ENCODE measurements around the gene ROBO2.

Gene ROBO2

GRCh38 chr3:77102951-77103769 is 63.3 kb downstream of the ROBO2 start:
- Mint-ChIP-seq H3K27me3 (no peaks in the 10 kb centered on the region), H3K9me3 (peaks cover 2% of the 10 kb centered on the region), H3K4me1 (ENCODE audit: low read depth) (no peaks in the 10 kb centered on the region), H3K36me3 (ENCODE audit: low read depth) (no peaks in the 10 kb centered on the region), H3K4me3 (no peak overlapping the region), H3K27ac (no peak overlapping the region)
- intact Hi-C loops (cut with micrococcal nuclease), result no loop called here

DNA sequence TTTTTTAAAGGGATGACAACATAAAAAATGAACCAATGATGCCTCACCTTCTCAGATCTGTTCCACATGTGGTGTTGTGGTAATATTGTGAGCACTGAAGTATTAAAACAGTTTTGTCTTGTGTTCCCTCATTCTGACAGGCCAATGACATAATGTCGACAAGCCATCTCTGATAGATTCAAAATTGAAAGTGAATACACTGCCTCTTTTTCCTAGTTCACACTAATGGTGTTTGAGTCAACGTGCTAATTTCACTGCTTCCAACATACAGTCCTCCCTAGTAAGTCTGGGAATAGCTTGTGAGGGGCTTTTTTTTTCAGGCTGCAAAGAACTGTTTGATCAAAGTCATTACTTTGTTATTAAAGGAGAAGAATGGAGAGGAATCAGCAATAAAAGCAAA is 82.8 kb downstream of the ROBO2 start:
- Mint-ChIP-seq H3K9me3 (no peaks in the 10 kb centered on the region), H3K27ac (no peak overlapping the region), H3K36me3 (ENCODE audit: low read depth) (no peaks in the 10 kb centered on the region), H3K4me3 (no peak overlapping the region), H3K4me1 (ENCODE audit: low read depth) (no peaks in the 10 kb centered on the region), H3K27me3 (no peaks in the 10 kb centered on the region)
- intact Hi-C loops (cut with micrococcal nuclease), result no loop called here

DNA sequence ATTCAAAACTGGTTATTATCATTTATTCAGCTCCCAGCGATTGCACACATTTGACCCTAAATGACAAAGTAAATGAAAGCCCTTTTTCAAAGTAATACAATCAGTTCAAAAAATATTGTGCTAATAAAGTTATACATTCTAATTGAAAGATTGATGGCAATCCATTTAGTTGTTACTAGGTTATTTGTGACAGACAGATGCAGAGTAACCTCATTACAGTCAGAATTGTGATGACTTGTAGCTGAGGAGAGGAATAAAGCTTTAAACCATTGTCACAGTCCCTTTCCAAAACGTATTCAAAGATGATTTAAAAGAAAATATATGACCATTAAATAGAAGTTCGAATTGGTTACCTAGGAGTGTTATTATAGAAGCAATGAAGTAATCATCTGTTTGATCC is 86.1 kb downstream of the ROBO2 start:
- Mint-ChIP-seq H3K27ac (no peak overlapping the region), H3K27me3 (no peaks in the 10 kb centered on the region), H3K36me3 (ENCODE audit: low read depth) (no peaks in the 10 kb centered on the region), H3K4me1 (ENCODE audit: low read depth) (no peaks in the 10 kb centered on the region), H3K4me3 (no peak overlapping the region), H3K9me3 (no peaks in the 10 kb centered on the region)
- intact Hi-C loops (cut with micrococcal nuclease), result no loop called here

- intact Hi-C loops (cut with micrococcal nuclease), result no loop called here
- H3K27me3 Mint-ChIP-seq, result no peaks in the 10 kb centered on the region
Measured at GRCh38 chr3:77134769-77135168, 94.9 kb downstream of the ROBO2 start.

GRCh38 chr3:77137559-77137958 is 97.7 kb downstream of the ROBO2 start:
- Mint-ChIP-seq H3K27me3 (no peaks in the 10 kb centered on the region), H3K4me1 (ENCODE audit: low read depth) (no peaks in the 10 kb centered on the region), H3K9me3 (no peaks in the 10 kb centered on the region), H3K4me3 (no peak overlapping the region), H3K27ac (no peak overlapping the region), H3K36me3 (ENCODE audit: low read depth) (no peaks in the 10 kb centered on the region)
- intact Hi-C loops (cut with micrococcal nuclease), result no loop called here

More at GRCh38 chr3:77134769-77135168, 94.9 kb downstream of the ROBO2 start:
- Mint-ChIP-seq H3K36me3 (ENCODE audit: low read depth) (no peaks in the 10 kb centered on the region), H3K9me3 (no peaks in the 10 kb centered on the region), H3K4me3 (no peak overlapping the region), H3K4me1 (ENCODE audit: low read depth) (no peaks in the 10 kb centered on the region), H3K27ac (no peak overlapping the region)

GRCh38 chr3:77139624-77140023 is 99.7 kb downstream of the ROBO2 start:
- Mint-ChIP-seq H3K9me3 (no peaks in the 10 kb centered on the region), H3K4me3 (no peak overlapping the region), H3K27ac (no peak overlapping the region), H3K4me1 (ENCODE audit: low read depth) (no peaks in the 10 kb centered on the region), H3K36me3 (ENCODE audit: low read depth) (no peaks in the 10 kb centered on the region), H3K27me3 (no peaks in the 10 kb centered on the region)
- intact Hi-C loops (cut with micrococcal nuclease), result no loop called here

DNA sequence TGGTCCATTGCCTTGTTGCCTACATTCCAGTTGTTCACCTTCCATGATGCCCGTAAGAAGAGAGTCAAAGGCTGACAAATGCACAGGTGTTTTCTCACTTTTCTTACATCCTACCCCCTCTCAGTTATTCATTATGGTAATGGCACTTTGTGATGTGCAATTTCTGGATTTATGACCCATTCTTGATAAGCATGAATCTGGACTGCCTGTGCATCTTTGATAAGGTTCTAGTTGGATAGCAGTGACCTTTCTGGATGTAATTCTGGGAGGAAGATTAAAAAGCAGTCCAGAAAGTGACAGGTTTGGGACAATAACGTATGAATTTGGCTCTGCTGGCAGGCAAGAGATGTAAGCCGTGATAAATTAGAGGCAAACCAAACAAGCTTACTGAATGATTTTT is 101.5 kb downstream of the ROBO2 start:
- Mint-ChIP-seq H3K9me3 (no peaks in the 10 kb centered on the region), H3K4me3 (no peak overlapping the region), H3K4me1 (ENCODE audit: low read depth) (no peaks in the 10 kb centered on the region), H3K27me3 (no peaks in the 10 kb centered on the region), H3K27ac (no peak overlapping the region), H3K36me3 (ENCODE audit: low read depth) (no peaks in the 10 kb centered on the region)
- intact Hi-C loops (cut with micrococcal nuclease), result no loop called here

DNA sequence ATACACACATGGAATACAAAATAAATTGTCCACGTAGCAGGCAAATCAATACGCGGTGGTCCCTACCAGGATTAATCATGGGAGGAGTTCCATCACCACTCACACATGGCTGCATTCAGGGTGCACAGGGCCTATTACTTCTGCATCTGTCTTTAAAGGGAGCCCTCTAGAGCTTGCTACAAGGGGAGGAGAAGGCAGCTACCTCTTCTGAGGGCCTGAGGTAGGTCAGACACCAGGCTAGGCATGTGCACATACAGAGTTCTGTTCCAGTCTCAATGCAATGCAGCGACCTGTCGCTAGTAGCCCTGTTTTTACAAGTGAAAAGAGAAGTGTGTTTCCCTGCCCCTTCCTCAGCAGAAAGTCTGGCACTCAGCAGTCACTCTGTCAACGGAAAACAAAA is 102.7 kb downstream of the ROBO2 start:
- Mint-ChIP-seq H3K9me3 (no peaks in the 10 kb centered on the region), H3K36me3 (ENCODE audit: low read depth) (no peaks in the 10 kb centered on the region), H3K27me3 (no peaks in the 10 kb centered on the region), H3K4me1 (ENCODE audit: low read depth) (no peaks in the 10 kb centered on the region), H3K27ac (no peak overlapping the region), H3K4me3 (no peak overlapping the region)
- intact Hi-C loops (cut with micrococcal nuclease), result no loop called here

DNA sequence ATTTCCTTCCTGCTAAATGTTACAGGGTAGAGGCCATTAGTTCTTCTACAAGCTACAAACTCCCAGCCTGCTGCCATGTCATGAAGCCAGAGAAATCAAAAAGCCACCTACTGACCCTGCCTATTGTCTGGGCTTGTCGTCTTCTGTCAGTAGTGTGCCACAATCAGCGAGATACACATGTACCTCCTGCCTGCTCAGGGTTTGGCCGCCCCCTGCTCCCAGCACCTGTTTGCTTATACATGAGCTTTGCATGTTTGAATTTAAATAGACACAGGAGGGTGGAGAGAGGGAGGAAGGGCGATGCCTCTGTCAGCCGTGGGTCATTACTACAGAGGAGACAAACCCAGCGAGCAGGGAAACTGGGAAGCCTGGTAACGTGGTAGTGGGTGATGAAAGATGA is 106.1 kb downstream of the ROBO2 start:
- H3K4me3 Mint-ChIP-seq, result no peak overlapping the region
- intact Hi-C loops (cut with micrococcal nuclease), result no loop called here
- no peaks in the 10 kb centered on the region for H3K9me3 Mint-ChIP-seq
- no peaks in the 10 kb centered on the region for H3K36me3 Mint-ChIP-seq (ENCODE audit: low read depth)
- H3K27ac Mint-ChIP-seq, result no peak overlapping the region
- H3K27me3 Mint-ChIP-seq, result no peaks in the 10 kb centered on the region
- no peaks in the 10 kb centered on the region for H3K4me1 Mint-ChIP-seq (ENCODE audit: low read depth)

- Mint-ChIP-seq H3K27ac (no peak overlapping the region), H3K4me1 (ENCODE audit: low read depth) (no peaks in the 10 kb centered on the region), H3K9me3 (no peaks in the 10 kb centered on the region), H3K4me3 (no peak overlapping the region), H3K36me3 (ENCODE audit: low read depth) (no peaks in the 10 kb centered on the region), H3K27me3 (no peaks in the 10 kb centered on the region)
- intact Hi-C loops (cut with micrococcal nuclease), result no loop called here
Measured at GRCh38 chr3:77147836-77148578, 108.1 kb downstream of the ROBO2 start.

DNA sequence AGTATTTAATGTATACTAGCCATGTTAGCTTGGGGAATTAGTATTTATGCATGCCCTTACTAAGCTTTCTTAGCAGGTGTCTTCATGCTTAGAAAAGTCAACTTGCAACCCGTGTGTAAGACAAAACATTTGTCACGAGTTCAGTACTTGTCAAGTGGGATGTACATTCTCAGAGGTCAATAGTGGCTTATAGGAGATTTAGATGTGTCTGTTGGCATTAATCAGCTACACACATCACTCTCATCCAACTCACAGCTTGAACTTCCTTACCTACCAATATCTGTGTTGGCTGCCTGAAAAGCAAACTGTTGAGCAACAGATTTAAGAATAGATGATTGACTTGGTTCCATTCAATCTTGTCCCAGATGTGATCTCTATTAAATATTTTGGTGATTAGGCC is 109.5 kb downstream of the ROBO2 start:
- no peak overlapping the region for H3K27ac Mint-ChIP-seq
- no peaks in the 10 kb centered on the region for H3K27me3 Mint-ChIP-seq
- no peak overlapping the region for H3K4me3 Mint-ChIP-seq
- intact Hi-C loops (cut with micrococcal nuclease), result no loop called here
- H3K36me3 Mint-ChIP-seq (ENCODE audit: low read depth), result no peaks in the 10 kb centered on the region
- H3K9me3 Mint-ChIP-seq, result no peaks in the 10 kb centered on the region
- no peaks in the 10 kb centered on the region for H3K4me1 Mint-ChIP-seq (ENCODE audit: low read depth)

DNA sequence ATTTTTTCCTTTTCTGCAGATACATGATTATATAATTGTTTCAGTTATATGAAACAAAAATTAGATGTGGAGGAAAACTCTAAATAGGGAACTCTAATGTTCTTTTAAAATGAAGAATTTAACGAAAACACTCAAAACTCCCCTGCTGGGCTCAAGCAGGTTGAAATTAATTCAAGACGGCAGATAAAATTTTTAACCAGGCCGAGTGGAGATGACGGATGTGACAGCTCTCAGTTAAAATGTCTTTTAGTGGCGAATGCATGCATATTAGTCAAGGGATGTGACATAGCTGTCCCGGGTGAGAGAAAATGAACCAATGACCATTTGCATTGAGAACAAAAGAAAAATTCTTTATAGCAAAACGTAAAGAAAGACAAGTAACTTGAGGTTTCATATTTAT is 110.1 kb downstream of the ROBO2 start:
- Mint-ChIP-seq H3K36me3 (ENCODE audit: low read depth) (no peaks in the 10 kb centered on the region), H3K27me3 (no peaks in the 10 kb centered on the region), H3K4me3 (no peak overlapping the region), H3K27ac (no peak overlapping the region), H3K4me1 (ENCODE audit: low read depth) (no peaks in the 10 kb centered on the region), H3K9me3 (no peaks in the 10 kb centered on the region)
- intact Hi-C loops (cut with micrococcal nuclease), result no loop called here

- H3K27me3 Mint-ChIP-seq, result no peaks in the 10 kb centered on the region
- no peaks in the 10 kb centered on the region for H3K36me3 Mint-ChIP-seq (ENCODE audit: low read depth)
- no peak overlapping the region for H3K4me3 Mint-ChIP-seq
- intact Hi-C loops (cut with micrococcal nuclease), result no loop called here
- no peaks in the 10 kb centered on the region for H3K9me3 Mint-ChIP-seq
- H3K27ac Mint-ChIP-seq, result no peak overlapping the region
- H3K4me1 Mint-ChIP-seq (ENCODE audit: low read depth), result no peaks in the 10 kb centered on the region
Measured at GRCh38 chr3:77150759-77151158, 110.9 kb downstream of the ROBO2 start.

- Mint-ChIP-seq H3K4me1 (ENCODE audit: low read depth) (no peaks in the 10 kb centered on the region), H3K27ac (no peak overlapping the region), H3K4me3 (no peak overlapping the region), H3K36me3 (ENCODE audit: low read depth) (no peaks in the 10 kb centered on the region), H3K9me3 (no peaks in the 10 kb centered on the region), H3K27me3 (no peaks in the 10 kb centered on the region)
- intact Hi-C loops (cut with micrococcal nuclease), result no loop called here
Measured at GRCh38 chr3:77158730-77159581, 119.1 kb downstream of the ROBO2 start.

All from dendritic cell treated with granulocyte-macrophage colony-stimulating factor and Interleukin-4, amounts not matched to agents 40 ng/mL and 50 ng/mL, for 4 days (primary cell).